Activated CD4-positive, alpha-beta T cell treated with anti-CD3 and anti-CD28 coated beads for 24 hours (primary cell): ENCODE measurements around the gene GSX1.
"Not testable (repeated sequence)": the region's sequence is repeated elsewhere in the genome, so short reads cannot be mapped to it uniquely, and the experiment has no call there.

Source experiments
- DNase-seq, 2 donors: peaks; one replicate each; pipeline ENCODE4 v3.0.0-alpha.2; 2020; ENCODE audit warnings: low read depth in 2 of 2

Gene GSX1

GRCh38 chr13:27792393-27793218 is at the start of gene GSX1:
Gene GSX1, plus strand, starts transcription at chr13:27792483. Its CDS starts 208 bp downstream, at chr13:27792691.
- DNase-seq: peak in 1 of 2 donors; percentile 25

DNA sequence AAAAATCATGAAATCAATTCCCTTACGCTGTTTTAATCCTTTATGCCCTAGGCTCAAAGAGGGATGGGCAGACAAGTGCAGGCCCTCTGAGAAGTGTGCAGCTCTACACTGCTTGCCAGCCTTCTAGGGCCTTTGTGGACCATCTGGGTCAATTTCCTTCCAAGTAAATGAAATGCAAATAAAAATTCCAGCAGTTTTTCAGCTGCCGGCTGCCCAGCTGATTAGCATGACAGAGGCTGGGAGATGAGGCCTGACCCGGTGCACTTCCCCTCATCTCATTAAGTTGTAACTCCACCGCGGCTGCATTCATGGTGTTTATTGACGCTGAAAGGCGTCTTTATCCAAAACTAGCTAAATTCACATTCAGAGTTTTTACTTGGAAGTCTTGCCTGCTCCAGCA is 47.5 kb upstream of the GSX1 start:
- DNase-seq: no peak

GRCh38 chr13:27745301-27745700 is 47.0 kb upstream of the GSX1 start:
- DNase-seq: no peak

- not testable (repeated sequence) for DNase-seq
Measured at GRCh38 chr13:27748143-27748542, 44.1 kb upstream of the GSX1 start.

DNA sequence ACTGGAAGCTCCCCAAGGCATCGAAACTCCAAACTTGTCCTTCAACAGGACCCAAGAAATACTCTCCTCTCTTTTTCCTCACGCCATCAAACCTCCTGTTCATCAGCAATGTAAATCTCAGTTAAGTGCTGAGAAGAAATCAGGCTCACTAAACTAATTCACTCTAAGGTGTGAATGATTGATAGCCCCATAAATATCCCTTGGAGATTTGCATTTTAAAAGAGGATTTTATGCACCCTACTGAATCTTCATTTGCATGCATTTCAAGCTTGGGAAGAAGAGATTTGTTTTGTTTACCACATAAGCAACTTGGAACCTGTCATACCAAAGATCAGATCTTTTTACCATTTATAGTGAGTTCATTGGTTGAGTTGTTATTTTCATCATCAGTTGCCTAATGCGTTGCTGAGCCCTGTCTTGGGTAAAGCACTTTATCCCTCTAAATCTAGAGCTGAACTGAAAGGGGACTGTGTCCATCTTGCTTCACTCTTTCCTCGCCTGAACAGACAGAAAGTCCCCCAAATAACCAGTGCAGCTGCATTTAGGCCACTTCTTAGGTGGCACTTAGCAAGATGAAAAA is 40.2 kb upstream of the GSX1 start:
- DNase-seq: no peak

GRCh38 chr13:27765650-27766049 is 26.6 kb upstream of the GSX1 start:
- no peak for DNase-seq

DNA sequence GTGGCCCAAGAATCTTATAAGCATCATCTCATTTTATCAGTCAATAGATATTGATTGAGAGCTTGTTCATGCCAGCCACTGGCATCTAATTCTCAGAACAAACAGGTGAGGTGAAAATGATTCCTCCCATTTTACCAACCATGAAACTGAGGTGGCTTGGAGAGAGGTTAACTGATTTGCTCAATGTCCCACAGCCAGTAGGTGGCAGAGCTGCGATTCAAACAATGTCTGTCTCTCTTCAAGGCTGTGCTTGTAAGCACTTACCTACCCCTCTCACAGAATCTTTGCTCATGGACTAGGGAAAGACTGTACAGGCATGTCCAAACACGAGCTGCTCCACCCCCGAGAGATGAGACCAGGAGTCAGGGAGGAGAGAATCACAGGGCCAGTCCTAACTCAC is 21.5 kb upstream of the GSX1 start:
- no peak for DNase-seq

- no peak for DNase-seq
Measured at GRCh38 chr13:27772651-27773425, 19.4 kb upstream of the GSX1 start.

GRCh38 chr13:27774169-27774568 is 18.1 kb upstream of the GSX1 start:
- no peak for DNase-seq

GRCh38 chr13:27774651-27775050 is 17.6 kb upstream of the GSX1 start:
- DNase-seq: no peak

DNA sequence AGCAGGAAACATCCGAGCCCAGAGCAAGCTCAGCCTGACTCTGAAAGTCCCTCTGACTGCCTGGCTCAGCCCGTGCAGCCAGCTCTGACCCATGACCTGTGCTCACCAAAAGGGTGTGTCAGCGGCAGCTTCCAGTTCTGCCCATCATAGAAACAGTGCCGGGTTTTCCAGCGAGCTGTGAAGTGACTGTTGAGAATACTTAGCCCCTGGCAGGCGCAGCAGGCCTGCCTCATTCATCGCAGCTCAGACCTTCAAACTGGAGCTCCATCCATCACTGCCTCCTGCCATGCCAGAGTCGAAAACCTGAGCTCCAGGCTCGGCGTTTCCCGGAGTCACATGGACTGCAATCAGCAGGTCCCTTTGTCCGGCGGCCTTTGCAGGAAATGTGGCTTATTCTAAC is 16.3 kb upstream of the GSX1 start:
- DNase-seq: no peak

GRCh38 chr13:27782151-27782550 is 10.1 kb upstream of the GSX1 start:
- no peak for DNase-seq

GRCh38 chr13:27783111-27783510 is 9.2 kb upstream of the GSX1 start:
- DNase-seq: no peak

DNA sequence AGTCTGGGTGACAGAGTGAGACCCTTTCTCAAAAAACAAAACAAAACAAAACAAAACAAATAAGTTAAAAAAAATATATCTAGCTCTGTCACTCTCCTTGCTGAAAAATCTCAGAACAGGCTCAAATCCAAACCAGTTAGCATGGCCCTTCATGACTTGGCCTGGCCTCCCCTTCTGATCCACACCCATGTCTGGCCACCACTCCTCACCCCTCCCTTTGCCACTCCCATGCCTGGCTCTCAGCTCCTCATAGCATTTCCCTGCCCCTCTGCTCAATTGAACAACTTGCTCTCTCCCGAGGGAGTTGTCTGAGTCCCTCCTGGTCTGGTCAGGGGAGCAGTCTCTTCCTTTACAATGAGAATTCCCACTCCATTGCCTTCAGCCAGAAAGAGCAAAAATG is 4.0 kb upstream of the GSX1 start:
- DNase-seq: no peak

GRCh38 chr13:27789153-27789494 is 3.2 kb upstream of the GSX1 start:
- no peak for DNase-seq

GRCh38 chr13:27789495-27790303 is 2.6 kb upstream of the GSX1 start:
- DNase-seq: no peak

- no peak for DNase-seq
Measured at GRCh38 chr13:27790523-27790922, 1.8 kb upstream of the GSX1 start.

DNA sequence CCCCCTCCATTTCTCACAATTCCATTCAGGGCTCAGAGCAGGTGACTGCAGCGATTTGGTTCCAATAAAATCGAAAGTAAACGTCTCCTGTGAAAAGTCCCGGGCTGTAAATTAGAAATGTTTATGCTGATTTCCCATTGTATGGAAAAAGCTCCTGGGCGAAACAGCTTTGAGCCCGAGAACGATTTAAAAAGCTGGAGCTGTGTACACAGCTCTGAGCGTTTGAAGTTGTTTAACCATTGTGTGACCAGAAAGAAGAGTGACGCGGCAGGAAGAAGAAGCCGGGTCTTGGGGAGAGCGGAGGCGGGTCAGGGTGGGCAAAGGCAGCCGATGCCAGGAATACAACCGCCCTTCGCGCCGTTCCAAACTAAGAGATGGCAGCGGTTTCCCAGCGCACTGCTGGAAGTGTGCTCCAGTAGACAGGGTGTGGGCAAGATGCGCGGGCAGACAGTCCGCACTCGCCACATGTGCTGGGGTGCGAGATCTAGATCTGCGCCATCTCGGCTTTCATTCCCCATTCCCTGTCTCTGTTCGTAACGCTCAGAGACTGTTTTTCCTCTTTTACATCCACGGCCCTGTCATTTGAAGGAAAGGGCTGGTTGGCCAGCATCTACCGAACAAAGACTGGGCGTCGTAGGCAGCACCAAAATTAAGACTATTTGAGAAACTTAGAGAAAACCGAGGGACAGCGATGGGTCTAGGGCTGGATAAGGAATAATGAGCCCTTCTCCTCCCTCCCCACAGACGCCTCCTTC is 960 bp upstream of the GSX1 start:
- DNase-seq: no peak

DNA sequence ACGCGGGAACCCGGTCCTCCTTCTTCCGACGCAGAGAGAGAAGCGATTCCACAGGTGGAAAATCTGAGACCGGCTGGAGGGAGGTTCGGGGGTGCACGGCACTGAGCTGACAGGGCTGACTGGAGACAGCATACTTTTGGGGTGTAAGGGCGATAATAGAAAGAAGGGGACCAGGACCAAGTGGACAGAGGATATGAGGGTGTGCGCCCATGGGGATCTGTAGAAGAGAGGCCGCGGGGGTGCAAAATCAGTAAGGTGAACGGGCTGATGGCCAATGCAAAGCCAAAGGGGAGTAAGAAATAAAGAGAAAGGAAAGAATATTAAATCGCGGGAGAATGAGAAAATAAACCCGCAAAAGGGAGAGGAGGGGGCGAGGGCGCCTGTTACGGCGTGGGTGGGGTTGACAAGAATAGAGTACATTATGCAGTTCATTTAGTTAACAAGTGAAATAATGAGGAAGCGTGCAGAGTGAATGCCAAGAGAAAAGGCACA is 336 bp upstream of the GSX1 start:
- no peak for DNase-seq

DNA sequence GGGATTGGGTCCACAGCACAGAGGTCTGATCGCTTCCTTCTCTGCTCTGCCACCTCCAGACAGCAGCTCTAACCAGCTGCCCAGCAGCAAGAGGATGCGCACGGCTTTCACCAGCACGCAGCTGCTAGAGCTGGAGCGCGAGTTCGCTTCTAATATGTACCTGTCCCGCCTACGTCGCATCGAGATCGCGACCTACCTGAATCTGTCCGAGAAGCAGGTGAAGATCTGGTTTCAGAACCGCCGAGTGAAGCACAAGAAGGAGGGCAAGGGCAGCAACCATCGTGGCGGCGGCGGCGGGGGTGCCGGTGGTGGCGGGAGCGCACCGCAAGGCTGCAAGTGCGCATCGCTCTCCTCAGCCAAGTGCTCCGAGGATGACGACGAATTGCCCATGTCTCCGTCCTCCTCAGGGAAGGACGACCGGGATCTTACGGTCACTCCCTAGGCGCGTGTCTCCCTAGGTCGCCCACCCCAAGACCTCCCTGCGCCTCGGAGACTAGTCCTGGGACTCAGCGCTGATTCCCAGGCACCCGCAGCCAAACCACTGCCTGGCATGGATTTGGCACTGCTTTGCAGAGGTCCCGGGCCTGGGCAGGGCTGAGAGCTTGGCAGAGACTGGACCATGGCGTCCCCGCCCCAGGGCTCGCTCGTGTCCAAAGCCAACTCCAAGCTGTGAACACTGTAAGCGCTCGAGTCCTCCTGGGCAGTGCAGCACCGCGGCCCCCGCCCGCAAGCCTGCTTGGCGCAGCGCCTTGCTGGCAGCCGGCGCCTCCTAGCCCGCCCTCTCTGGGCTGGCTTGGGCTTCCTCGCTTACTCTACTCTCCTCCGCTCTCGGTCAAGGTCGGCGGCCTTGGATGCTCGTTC is 1.5 kb downstream of the GSX1 start:
- DNase-seq: no peak
